H9 (cell line): ENCODE data around the gene ZNF423. TPM values are rescaled to one million over a fixed set of nuclear protein-coding genes. Genes with fewer than 3 reads are reported as not detected.

Experiments
- DNase-seq: peaks from one replicate; pipeline ENCODE4 v3.0.0-alpha.2; 2017
- H2AFZ ChIP-seq: one replicate; pipeline ENCODE4 v1.6.1; 2013; ENCODE audit warnings: mild to moderate bottlenecking, low read length, control low read depth, moderate library complexity
- H2AK5ac ChIP-seq: 2 replicates; pipeline ENCODE4 v1.6.1; 2013; ENCODE audit warnings: low read length, control low read depth, mixed read lengths; ENCODE audit not compliant: insufficient read length
- H2BK120ac ChIP-seq: one replicate; pipeline ENCODE4 v1.6.1; 2013; ENCODE audit warnings: low read depth, mild to moderate bottlenecking, low read length, control low read depth, inconsistent platforms; ENCODE audit not compliant: poor library complexity, severe bottlenecking
- H2BK12ac ChIP-seq: 2 replicates; pipeline ENCODE4 v1.6.1; 2013; ENCODE audit warnings: low read length, control low read depth, mixed read lengths, low read depth; ENCODE audit not compliant: insufficient read length
- H2BK15ac ChIP-seq: 2 replicates; pipeline ENCODE4 v1.6.1; 2013; ENCODE audit warnings: low read depth, low read length, control low read depth
- H2BK20ac ChIP-seq: one replicate; pipeline ENCODE4 v1.6.1; 2013; ENCODE audit warnings: low read depth, mild to moderate bottlenecking, low read length, control low read depth, inconsistent platforms; ENCODE audit not compliant: poor library complexity, severe bottlenecking
- H2BK5ac ChIP-seq: 2 replicates; pipeline ENCODE4 v1.6.1; 2013; ENCODE audit warnings: low read length, control low read depth, mixed read lengths; ENCODE audit not compliant: insufficient read length
- H3K14ac ChIP-seq: 2 replicates; pipeline ENCODE4 v1.6.1; 2013; ENCODE audit warnings: low read length, control low read depth; ENCODE audit not compliant: insufficient read depth
- H3K18ac ChIP-seq: 2 replicates; pipeline ENCODE4 v1.6.1; 2013; ENCODE audit warnings: low read depth, mild to moderate bottlenecking, mixed read lengths, low read length, control low read depth; ENCODE audit not compliant: insufficient read length
- H3K23ac ChIP-seq: 2 replicates; pipeline ENCODE4 v1.6.1; 2013; ENCODE audit warnings: low read length, control low read depth, mixed read lengths, low read depth; ENCODE audit not compliant: insufficient read length
- H3K23me2 ChIP-seq: 2 replicates; pipeline ENCODE4 v1.6.1; 2013; ENCODE audit warnings: low read depth, mild to moderate bottlenecking, mixed read lengths, low read length, control low read depth; ENCODE audit not compliant: insufficient read length, poor library complexity, severe bottlenecking
- H3K27ac ChIP-seq: 2 replicates; pipeline ENCODE4 v1.5.1; 2013; ENCODE audit warnings: low read length, control low read depth, mixed read lengths, low read depth; ENCODE audit not compliant: insufficient read length
- H3K27me3 ChIP-seq: 2 replicates; pipeline ENCODE4 v1.6.1; 2013; ENCODE audit warnings: low read length, control low read depth, inconsistent platforms; ENCODE audit not compliant: insufficient read depth
- H3K4ac ChIP-seq: 2 replicates; pipeline ENCODE4 v1.6.1; 2013; ENCODE audit warnings: low read depth, mild to moderate bottlenecking, control low read depth, inconsistent platforms, low read length, moderate library complexity
- H3K4me1 ChIP-seq: 2 replicates; pipeline ENCODE4 v1.6.1; 2013; ENCODE audit warnings: low read length, control low read depth, inconsistent platforms; ENCODE audit not compliant: insufficient read depth
- H3K4me2 ChIP-seq: 2 replicates; pipeline ENCODE4 v1.6.1; 2013; ENCODE audit warnings: low read length, control low read depth, mixed read lengths; ENCODE audit not compliant: insufficient read length, insufficient read depth
- H3K56ac ChIP-seq: 2 replicates; pipeline ENCODE4 v1.6.1; 2013; ENCODE audit warnings: low read depth, mild to moderate bottlenecking, mixed read lengths, low read length, control low read depth; ENCODE audit not compliant: insufficient read length
- H3K79me1 ChIP-seq: 2 replicates; pipeline ENCODE4 v1.6.1; 2013; ENCODE audit warnings: low read depth, mild to moderate bottlenecking, moderate library complexity, low read length, control low read depth, inconsistent platforms; ENCODE audit not compliant: insufficient read depth, poor library complexity, severe bottlenecking
- H3K79me2 ChIP-seq: 2 replicates; pipeline ENCODE4 v1.6.1; 2013; ENCODE audit warnings: low read length, control low read depth, inconsistent platforms; ENCODE audit not compliant: insufficient read depth
- H3K9ac ChIP-seq: 2 replicates; pipeline ENCODE4 v1.6.1; 2013; ENCODE audit warnings: low read length, control low read depth, mixed read lengths; ENCODE audit not compliant: insufficient read length; ENCODE audit errors: extremely low read depth
- H3K9me3 ChIP-seq: one replicate; pipeline ENCODE4 v1.6.1; 2013; ENCODE audit warnings: low read depth, low read length, inconsistent platforms; ENCODE audit not compliant: control insufficient read depth
- H3T11ph ChIP-seq: one replicate; pipeline ENCODE4 v1.6.1; 2013; ENCODE audit warnings: mild to moderate bottlenecking, low read length, control low read depth, inconsistent platforms
- H4K20me1 ChIP-seq: one replicate; pipeline ENCODE4 v1.6.1; 2013; ENCODE audit not compliant: control insufficient read depth, insufficient read length, insufficient read depth
- H4K5ac ChIP-seq: 2 replicates; pipeline ENCODE4 v1.6.1; 2013; ENCODE audit warnings: low read depth, mild to moderate bottlenecking, mixed read lengths, low read length, control low read depth; ENCODE audit not compliant: insufficient read length
- H4K8ac ChIP-seq: replicated peaks from 2 replicates; pipeline ENCODE4 v1.6.1; 2013; ENCODE audit warnings: low read length, control low read depth, mixed read lengths, low read depth; ENCODE audit not compliant: insufficient read length
- H4K91ac ChIP-seq: 2 replicates; pipeline ENCODE4 v1.6.1; 2013; ENCODE audit warnings: low read depth, mild to moderate bottlenecking, moderate library complexity, mixed read lengths, low read length, control low read depth; ENCODE audit not compliant: insufficient read length
- H3K27ac Mint-ChIP-seq, 3 experiments: 2 replicates in 2 of 3; 3 replicates in 1 of 3; pipeline ENCODE4 v1.8.0; 2020 to 2021; ENCODE audit warnings: mixed read lengths in 3 of 3, mild to moderate bottlenecking in 1 of 3, moderate library complexity in 1 of 3
- H3K27me3 Mint-ChIP-seq: 2 replicates; pipeline ENCODE4 v1.8.0; 2021; ENCODE audit warnings: low read depth, mild to moderate bottlenecking, moderate library complexity, mixed read lengths
- H3K36me3 Mint-ChIP-seq, 3 experiments: 2 replicates in 2 of 3; 3 replicates in 1 of 3; pipeline ENCODE4 v1.8.0; 2020 to 2021; ENCODE audit warnings: low read depth in 3 of 3, mixed read lengths in 3 of 3; ENCODE audit not compliant: insufficient read depth in 1 of 3
- H3K4me1 Mint-ChIP-seq, 2 experiments: 2 replicates each; pipeline ENCODE4 v1.8.0; 2020; ENCODE audit warnings: mixed read lengths in 2 of 2
- H3K4me3 Mint-ChIP-seq, 2 experiments: 2 replicates in 1 of 2; 3 replicates in 1 of 2; pipeline ENCODE4 v1.8.0; 2020 to 2021; ENCODE audit warnings: mild to moderate bottlenecking in 2 of 2, mixed read lengths in 2 of 2, moderate library complexity in 1 of 2
- H3K9me3 Mint-ChIP-seq, 2 experiments: 2 replicates in 1 of 2; 3 replicates in 1 of 2; pipeline ENCODE4 v1.8.0; 2020; ENCODE audit warnings: mild to moderate bottlenecking in 2 of 2, mixed read lengths in 2 of 2, moderate library complexity in 1 of 2
- WGBS: extraction: QIAGEN DNeasy Blood & Tissue Kit; methylation state at CpG from one replicate; pipeline ENCODE4 v1.1.7; 2013; ENCODE audit warnings: missing lambda C conversion rate, low lambda C conversion rate, mixed read lengths; ENCODE audit not compliant: insufficient read length; ENCODE audit errors: extremely low coverage; 5-methylcytosine and 5-hydroxymethylcytosine counted together
- total RNA-seq: library from RNA; stranded (reverse); gene quantifications from 2 replicates; pipeline ENCODE4 v1.2.1, GENCODE V29; 2021
- TF ChIP-seq, protein P1 (sequence below): fragments of 200-600 bp; sonication (generic); conservative IDR thresholded peaks from 3 replicates; pipeline ENCODE4 v1.8.0; 2021; ENCODE audit warnings: antibody characterized with exemption, mild to moderate bottlenecking

Gene ZNF423
- total RNA-seq, 1 experiment from 2014 or later, result 51.5 TPM

DNA sequence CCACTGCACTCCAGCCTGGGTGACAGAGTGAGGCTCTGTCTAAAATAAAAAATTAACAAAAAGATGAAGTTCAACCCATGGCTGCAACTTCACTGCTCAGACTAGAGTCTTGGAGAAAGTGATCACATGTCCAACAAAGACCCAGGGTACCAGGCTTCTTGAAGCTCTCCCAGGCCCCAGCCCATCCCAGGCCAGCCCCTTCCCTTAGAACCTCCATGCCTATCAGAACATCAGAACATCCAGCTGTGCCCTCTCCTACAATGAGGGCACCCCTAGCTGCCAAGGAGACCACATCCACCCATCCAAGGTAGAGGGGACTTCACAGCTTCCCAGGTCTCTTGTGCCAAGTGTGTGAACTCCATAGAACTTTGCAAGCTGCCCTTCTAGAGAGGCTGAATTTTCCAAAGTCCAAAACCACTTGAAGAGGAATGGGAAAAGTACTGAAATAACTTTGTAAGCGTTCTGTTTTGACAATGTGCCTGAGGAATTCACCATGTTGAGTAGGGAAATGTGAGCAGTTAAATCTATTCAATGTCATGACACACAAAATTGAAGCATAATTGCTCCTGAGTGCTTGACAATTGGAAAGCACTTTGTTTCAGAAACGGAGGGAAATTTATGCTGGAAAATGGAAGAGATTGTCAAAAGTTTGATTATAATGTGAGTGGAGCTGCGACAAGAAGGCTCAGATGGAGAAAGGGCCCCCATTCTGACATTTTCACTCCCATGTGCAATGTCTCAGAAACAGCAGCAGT is 230.4 kb downstream of the ZNF423 start:
- no peaks in the 10 kb centered on the region for H3K79me1 ChIP-seq
- H3K4ac ChIP-seq, result no peak overlapping the region
- Mint-ChIP-seq H3K36me3 (peaks cover 0 to 9% (median 3%) of the 10 kb centered on the region in 3 experiments; a peak in 5 of 7 replicates), H3K4me3 (no peak overlapping the region), H3K4me1 (peaks cover 11 to 13% of the 10 kb centered on the region in 2 experiments), H3K27ac (no peak overlapping the region), H3K27me3 (no peaks in the 10 kb centered on the region), H3K9me3 (peaks cover 0 to 2% of the 10 kb centered on the region in 2 experiments; a peak in 1 of 5 replicates)
- H3K9ac ChIP-seq, result no peak overlapping the region
- no peak overlapping the region for H4K8ac ChIP-seq
- H2AFZ ChIP-seq, result no peak overlapping the region
- no peak overlapping the region for H2BK15ac ChIP-seq
- H3K9me3 ChIP-seq, result no peaks in the 10 kb centered on the region
- H2BK12ac ChIP-seq, result no peak overlapping the region
- no CpG with 5 or more reads among the region's 3 CpGs for WGBS
- TF ChIP-seq, protein P1, sequence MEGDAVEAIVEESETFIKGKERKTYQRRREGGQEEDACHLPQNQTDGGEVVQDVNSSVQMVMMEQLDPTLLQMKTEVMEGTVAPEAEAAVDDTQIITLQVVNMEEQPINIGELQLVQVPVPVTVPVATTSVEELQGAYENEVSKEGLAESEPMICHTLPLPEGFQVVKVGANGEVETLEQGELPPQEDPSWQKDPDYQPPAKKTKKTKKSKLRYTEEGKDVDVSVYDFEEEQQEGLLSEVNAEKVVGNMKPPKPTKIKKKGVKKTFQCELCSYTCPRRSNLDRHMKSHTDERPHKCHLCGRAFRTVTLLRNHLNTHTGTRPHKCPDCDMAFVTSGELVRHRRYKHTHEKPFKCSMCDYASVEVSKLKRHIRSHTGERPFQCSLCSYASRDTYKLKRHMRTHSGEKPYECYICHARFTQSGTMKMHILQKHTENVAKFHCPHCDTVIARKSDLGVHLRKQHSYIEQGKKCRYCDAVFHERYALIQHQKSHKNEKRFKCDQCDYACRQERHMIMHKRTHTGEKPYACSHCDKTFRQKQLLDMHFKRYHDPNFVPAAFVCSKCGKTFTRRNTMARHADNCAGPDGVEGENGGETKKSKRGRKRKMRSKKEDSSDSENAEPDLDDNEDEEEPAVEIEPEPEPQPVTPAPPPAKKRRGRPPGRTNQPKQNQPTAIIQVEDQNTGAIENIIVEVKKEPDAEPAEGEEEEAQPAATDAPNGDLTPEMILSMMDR, result no peak
- no peak overlapping the region for H2BK20ac ChIP-seq
- H4K5ac ChIP-seq, result no peak overlapping the region
- no peak overlapping the region for H3K4me2 ChIP-seq
- no peak overlapping the region for H2BK120ac ChIP-seq
- DNase-seq, result peak; percentile 13
- no peak overlapping the region for H4K91ac ChIP-seq
- no peak overlapping the region for H2AK5ac ChIP-seq
- H3K18ac ChIP-seq, result no peak overlapping the region
- no peaks in the 10 kb centered on the region; the same call in 1 of the 2 replicates for H3K4me1 ChIP-seq
- H3K27ac ChIP-seq, result no peak overlapping the region
- H3K79me2 ChIP-seq, result no peaks in the 10 kb centered on the region
- H3K23ac ChIP-seq, result no peak overlapping the region
- no peaks in the 10 kb centered on the region for H3K23me2 ChIP-seq
- H3T11ph ChIP-seq, result no peak overlapping the region
- H4K20me1 ChIP-seq, result no peaks in the 10 kb centered on the region
- no peak overlapping the region for H3K56ac ChIP-seq
- no peak overlapping the region for H3K14ac ChIP-seq
- no peaks in the 10 kb centered on the region for H3K27me3 ChIP-seq
- no peak overlapping the region for H2BK5ac ChIP-seq
